ENCODE results near the gene MYADML2.
"Not testable (repeated sequence)": the region's sequence is repeated elsewhere in the genome, so short reads cannot be mapped to it uniquely, and the experiment has no call there.

MYADML2 gene

GRCh38 chr17:81959362-81960129, 12.5 kb upstream of the MYADML2 start:
- DNase-seq (ENCODE audit: low spot score) (no peak), FAIRE-seq (no peak)

DNA sequence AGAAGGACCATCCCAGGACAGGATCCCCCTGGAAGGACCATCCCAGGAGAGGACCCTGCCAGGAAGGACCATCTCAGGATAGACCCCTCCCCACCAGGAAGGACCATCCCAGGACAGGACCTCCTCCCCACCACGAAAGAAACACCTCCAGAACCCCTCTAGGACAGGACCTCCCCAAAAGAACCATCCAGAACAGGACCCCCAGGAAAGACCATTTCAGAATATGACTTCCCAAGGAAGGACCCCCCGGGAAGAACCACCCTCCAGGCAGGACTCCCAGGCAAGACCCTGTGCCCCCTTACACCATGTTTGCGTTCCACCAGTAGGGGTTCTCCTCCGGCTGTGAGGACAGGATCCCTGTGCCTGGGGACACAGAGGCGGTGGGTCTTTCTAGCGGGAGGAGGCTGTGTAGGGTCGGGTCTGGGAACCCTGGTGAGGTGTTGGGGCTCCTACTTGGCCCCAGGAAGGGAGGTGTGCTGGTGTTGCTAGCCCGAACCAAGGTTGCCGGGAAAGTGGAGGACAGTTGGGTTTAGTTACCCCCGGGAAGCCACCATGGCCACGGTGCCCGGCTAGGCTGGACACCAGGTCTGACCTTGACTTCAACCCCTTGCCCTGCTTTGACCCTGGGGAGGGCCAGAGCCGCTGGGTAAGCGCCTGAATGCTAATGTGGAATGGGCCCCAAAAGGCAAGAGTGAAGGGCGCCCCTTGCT, 11.8 kb upstream of the MYADML2 start:
- no peak for DNase-seq (ENCODE audit: low spot score)
- no peak for FAIRE-seq

GRCh38 chr17:81957691-81958432, 10.8 kb upstream of the MYADML2 start:
- FAIRE-seq (no peak), DNase-seq (ENCODE audit: low spot score) (no peak)

- no peak for FAIRE-seq
- no peak for DNase-seq (ENCODE audit: low spot score)
These were observed 9.9 kb upstream of the MYADML2 start for GRCh38 chr17:81956607-81957589.

DNA sequence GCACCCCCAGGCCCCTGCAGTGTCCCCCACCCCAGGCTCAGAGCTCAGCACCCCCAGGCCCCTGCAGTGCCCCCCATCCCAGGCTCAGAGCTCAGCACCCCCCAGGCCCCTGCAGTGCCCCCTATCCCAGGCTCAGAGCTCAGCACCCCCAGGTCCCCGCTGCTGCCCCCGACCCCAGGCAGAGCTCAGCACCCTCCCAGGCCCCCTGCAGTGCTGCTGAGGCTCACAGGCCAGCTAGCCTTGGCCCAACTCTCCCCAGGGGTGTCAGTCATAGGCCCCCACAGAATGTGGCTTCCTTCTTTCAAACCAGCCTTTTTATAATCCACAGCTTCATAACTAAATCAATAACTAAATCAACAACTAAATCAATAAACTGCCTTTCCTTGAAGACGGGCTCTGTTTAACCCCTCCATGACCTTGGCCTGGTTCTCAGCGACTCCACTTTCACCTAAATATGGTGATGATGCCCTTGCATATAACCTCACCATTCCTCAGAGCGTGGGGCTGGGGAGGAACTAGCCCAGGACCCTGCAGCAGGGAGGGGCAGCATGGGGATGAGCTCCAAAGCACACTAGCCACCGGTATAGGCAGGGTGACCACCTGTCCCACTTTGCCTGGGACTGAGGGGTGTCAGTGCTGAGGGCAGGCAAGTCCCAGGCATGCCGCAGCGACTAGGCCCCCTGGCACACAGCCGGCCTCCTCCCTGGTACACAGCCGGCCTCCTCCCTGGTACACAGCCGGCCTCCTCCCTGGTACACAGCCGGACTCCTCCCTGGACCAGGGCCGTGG, 8.9 kb upstream of the MYADML2 start:
- DNase-seq (ENCODE audit: low spot score) (no peak), FAIRE-seq (no peak)

GRCh38 chr17:81955058-81955681, 8.1 kb upstream of the MYADML2 start:
- DNase-seq (ENCODE audit: low spot score) (no peak), FAIRE-seq (no peak)

GRCh38 chr17:81954131-81955057, 7.4 kb upstream of the MYADML2 start:
- FAIRE-seq, result no peak
- no peak for DNase-seq (ENCODE audit: low spot score)

GRCh38 chr17:81953443-81953842, 6.4 kb upstream of the MYADML2 start:
- not testable (repeated sequence) for DNase-seq (ENCODE audit: low spot score); FAIRE-seq

GRCh38 chr17:81952792-81953228, 5.8 kb upstream of the MYADML2 start:
- no peak for FAIRE-seq
- DNase-seq (ENCODE audit: low spot score), result no peak

DNA sequence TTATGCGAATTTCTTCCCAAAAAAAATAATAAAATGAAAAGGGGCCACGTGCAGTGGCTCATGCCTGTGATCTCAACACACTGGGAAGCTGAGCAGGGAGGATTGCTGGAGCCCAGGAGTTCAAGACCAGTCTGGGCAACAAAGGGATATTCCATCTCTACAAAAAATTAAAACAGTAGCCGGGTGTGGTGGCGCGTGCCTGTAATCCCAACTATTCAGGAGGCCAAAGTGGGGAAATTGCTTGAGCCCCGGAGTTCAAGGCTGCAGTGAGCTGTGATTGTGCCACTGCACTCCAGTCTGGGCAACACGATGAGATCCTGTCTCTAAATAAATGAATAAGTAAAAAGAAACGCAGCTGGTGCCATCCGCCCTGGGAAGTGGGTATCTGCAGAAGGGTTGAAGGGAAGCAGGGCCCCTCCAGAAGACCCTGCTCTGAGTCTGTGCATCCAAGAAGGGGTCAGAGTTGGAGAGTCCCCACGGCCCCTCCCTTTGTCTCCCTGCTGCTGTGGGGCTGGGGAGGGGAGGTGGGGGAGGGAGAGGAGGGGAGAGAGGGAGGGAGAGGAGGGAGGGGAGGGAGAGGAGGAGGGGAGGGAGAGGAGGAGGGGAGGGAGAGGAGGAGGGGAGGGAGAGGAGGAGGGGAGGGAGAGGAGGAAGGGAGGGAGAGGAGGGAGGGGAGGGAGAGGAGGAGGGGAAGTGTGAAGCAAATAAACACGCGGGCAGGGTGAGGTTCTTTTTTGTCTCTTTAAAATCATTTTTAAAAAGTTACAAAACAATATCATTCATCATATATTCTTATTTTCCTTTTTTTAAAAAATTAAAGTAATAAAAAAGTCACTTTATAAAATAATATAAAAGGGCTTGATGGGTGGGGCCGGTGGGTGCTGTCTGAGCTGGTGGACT, 5.0 kb upstream of the MYADML2 start:
- FAIRE-seq (no peak), DNase-seq (ENCODE audit: low spot score) (no peak)

GRCh38 chr17:81950501-81950900, 3.5 kb upstream of the MYADML2 start:
- no peak for DNase-seq (ENCODE audit: low spot score)
- no peak for FAIRE-seq

DNA sequence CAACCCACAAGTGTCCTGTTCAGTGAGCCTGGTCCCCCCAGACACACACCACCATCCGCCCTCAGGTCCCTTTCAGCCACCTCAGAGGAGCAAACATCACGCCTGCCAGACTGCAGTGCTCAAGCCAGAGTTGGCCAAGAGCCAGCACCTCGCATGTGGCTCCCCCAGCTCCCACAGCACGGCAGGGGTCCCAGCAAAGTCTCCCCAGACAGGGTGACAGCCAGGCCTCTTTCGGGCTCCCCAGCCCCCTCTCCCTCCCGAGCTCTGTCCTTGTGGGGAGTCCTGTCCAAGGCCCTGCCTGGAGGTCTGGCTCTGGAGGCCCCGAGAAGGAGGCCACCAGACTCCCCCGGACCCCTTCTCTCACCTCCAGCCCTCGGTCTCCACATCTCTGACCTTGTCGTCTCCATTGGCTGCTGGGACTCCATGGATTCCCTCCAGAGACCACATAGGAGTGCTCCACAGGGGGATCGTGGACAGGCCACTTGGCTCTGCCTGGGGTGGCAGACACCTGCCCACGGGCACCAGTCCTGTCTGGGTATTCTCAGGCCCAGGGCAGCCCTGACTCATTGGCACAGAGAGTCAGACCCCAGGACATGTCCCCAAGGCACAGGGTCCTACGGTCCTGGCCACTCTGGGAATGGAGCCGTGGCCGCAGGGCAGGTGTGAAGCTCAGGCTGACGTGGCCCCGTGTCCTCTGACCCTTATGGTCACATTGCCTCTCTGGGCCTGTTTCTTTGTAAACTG, 1.8 kb upstream of the MYADML2 start:
- FAIRE-seq (no peak), DNase-seq (ENCODE audit: low spot score) (no peak)

GRCh38 chr17:81944858-81945257, 2.2 kb downstream of the MYADML2 start:
- FAIRE-seq, result no peak

GRCh38 chr17:81942167-81942553, 4.9 kb downstream of the MYADML2 start:
- FAIRE-seq (no peak), DNase-seq (ENCODE audit: low spot score) (no peak)

More at GRCh38 chr17:81944858-81945257, 2.2 kb downstream of the MYADML2 start:
- no peak for DNase-seq (ENCODE audit: low spot score)

DNA sequence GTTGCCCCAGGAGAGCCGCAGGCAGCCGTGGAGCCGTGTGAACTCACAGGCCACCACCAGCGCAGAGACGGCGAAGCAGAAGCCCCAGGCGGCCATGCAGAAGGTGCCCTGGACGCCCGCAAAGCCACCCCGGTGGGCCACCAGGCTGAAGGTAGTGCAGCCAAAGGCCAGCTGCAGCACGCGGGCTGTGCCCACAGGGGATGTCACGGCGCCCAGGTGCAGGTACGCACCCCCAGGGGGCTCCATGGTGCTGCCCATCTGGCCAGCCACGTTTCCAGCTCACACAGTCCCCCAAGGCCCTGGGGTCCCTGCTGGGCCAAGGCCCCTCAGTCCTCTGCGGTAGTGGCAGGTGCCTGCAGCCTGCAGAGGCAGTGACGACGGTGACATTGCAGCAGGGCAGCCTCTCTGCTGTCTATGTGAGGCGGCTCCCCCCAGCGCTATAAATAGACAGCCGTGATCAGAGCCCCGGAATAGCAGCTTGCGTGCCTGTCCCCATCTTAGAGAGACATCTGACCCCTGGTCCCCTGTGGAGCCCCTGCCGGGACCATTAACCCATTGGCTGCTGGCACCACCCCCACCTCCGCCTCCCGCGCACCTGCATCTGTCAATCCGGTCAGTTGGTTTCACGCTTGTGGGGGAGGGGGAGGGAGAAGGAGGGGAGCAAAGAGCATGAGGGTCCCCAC, 5.4 kb downstream of the MYADML2 start:
- no peak for FAIRE-seq
- DNase-seq (ENCODE audit: low spot score), result no peak

Measured in RCC 7860 (cell line).